Gastroesophageal sphincter (tissue), 3 donors: Measurements from ENCODE around the gene E2F4.

Experiments
- CTCF ChIP-seq, 4 experiments: fragments of 200-600 bp in 2 of 4; fragments of 450-650 bp in 2 of 4; sonication (generic) in 1 of 4; IDR thresholded peaks; one replicate each; pipeline ENCODE4 v1.5.1; 2017 to 2019; ENCODE audit warnings: antibody characterized with exemption in 4 of 4, mild to moderate bottlenecking in 2 of 4, moderate library complexity in 2 of 4
- EP300 ChIP-seq: sonication (generic); formaldehyde crosslinking; IDR thresholded peaks from one replicate; pipeline ENCODE4 v1.6.1; 2017; ENCODE audit warnings: antibody characterized with exemption, mild to moderate bottlenecking
- POLR2A ChIP-seq, 2 donors: fragments of 450-650 bp; IDR thresholded peaks; one replicate each; pipeline ENCODE4 v1.6.1; 2017; ENCODE audit warnings: antibody characterized with exemption in 2 of 2, mild to moderate bottlenecking in 2 of 2, moderate library complexity in 1 of 2
- POLR2AphosphoS5 ChIP-seq: sonication (generic); formaldehyde crosslinking; IDR thresholded peaks from one replicate; pipeline ENCODE4 v1.6.1; 2017; ENCODE audit warnings: antibody characterized with exemption

DNA sequence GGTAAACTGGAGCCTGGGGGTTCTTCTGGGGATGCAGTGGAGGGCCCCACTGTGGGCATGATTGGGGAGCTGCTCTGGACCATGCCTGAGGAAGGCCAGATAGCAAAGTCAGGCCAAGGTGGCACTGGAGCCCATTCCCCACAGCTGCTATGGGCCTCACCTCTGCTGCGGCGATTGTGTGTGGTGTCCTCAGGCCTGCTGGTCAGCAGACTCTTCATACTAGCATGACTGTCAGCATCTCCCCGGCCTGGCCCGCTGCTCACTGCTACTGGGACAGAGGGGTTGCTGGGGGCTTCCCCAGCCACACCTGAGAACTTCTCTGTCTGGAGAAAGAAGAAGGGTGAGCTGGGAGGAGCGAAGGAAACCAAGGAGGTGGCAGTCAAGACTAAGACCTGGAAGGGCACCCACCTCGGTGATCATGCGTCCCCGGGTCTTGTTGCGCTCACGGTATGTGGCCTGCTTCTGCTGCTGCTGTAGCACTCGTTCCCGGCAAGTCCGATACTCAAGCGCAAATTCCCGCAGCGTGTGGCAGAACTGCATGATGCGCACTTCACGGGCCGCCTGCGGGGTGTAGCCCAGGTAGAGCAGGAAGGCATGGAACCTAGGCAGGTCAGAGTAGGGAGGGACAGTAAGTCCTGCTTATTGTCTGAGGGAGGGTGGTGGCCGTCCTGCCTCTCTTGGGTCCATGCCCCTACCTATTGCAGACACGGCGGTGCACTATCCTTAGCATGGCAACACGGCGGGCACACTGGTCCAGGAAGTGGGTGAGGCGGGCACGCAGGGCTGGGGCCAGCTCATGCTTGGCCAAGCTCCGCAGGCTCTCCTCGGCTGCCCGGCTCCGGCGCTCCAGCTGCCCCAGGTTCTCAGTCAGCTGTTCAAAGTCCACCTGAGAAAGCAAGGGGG is 38.2 kb downstream of the E2F4 start:
- TF ChIP-seq CTCF (IDR thresholded peaks at IDR 0.05) (no peak), POLR2A (IDR thresholded peaks at IDR 0.05) (no peak), POLR2AphosphoS5 (no peak), EP300 (no peak)
